HG03066 (cell line): ENCODE results near the gene SLC25A47.
"Not testable (repeated sequence)": the region's sequence is repeated elsewhere in the genome, so short reads cannot be mapped to it uniquely, and the experiment has no call there.

Source experiments
- ATAC-seq: cut with Tn5 transposase; IDR thresholded peaks from one replicate; pipeline ENCODE4 v1.9.1; 2021; ENCODE audit warnings: low read depth; ENCODE audit not compliant: unreplicated experiment

Gene SLC25A47, protein sequence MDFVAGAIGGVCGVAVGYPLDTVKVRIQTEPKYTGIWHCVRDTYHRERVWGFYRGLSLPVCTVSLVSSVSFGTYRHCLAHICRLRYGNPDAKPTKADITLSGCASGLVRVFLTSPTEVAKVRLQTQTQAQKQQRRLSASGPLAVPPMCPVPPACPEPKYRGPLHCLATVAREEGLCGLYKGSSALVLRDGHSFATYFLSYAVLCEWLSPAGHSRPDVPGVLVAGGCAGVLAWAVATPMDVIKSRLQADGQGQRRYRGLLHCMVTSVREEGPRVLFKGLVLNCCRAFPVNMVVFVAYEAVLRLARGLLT

DNA sequence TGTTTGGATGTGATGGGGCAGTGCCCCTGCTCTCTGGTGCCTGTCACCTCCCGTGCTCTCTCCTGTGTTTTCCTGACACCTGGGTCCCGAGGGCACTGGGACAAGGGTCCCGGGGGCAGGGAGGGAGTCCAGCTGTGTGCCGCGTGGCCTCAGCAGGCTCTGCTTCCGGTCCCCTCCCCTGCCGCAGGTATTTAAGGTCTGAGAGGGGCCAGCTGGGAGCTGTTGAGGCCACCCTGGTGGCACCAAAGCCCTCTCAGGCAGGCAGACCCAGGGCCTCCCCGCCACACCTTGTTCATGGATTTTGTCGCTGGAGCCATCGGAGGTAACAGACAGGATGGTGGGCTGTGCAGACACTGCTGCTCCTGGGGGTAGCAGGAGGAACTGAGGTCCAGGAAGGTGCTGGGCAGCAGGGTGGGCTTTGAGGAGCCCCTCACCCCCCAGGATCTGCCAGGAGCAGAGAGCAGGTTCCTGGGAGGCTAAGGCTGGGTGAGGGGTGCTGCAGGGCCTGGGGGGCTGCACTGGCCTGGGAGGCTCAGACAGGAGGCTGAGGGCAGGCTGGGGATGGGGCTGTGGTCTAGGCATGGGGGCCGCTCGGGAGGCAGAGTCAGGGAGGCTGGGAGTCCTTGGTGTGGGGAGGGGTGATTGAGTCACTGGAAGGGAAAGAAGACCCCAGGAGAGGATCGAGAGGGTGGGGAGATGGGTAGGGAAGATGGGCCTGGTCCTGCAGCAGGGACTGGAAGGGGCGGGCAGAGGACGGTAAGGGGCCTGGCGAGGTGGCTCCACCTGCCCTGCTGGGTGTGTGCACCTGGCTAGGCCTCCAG lies at the start of gene SLC25A47:
Gene SLC25A47, plus strand, starts transcription at position 219 of the 821 bp plus-strand sequence. Its CDS starts 76 bp downstream, at position 295.
- ATAC-seq: no peak

DNA sequence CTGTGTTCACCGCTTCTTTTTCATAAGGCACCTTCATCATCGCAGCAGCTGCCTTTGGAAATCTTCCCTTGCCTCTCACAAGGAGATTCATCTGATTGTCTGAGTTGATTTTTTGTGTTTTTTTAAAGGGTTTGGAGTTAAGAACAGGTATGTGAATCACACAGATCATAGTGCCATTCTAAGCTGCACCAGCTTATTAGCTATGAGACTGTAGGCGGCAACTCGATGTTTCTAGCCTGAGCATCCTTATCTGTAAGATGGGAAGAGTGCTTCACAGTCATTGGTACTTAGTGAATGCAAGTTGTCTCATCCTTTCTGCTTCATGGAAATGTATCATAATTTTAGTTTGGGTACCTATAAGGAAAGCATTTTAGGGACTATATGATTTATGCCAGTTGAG lies 48.9 kb upstream of the SLC25A47 start:
- no peak for ATAC-seq

DNA sequence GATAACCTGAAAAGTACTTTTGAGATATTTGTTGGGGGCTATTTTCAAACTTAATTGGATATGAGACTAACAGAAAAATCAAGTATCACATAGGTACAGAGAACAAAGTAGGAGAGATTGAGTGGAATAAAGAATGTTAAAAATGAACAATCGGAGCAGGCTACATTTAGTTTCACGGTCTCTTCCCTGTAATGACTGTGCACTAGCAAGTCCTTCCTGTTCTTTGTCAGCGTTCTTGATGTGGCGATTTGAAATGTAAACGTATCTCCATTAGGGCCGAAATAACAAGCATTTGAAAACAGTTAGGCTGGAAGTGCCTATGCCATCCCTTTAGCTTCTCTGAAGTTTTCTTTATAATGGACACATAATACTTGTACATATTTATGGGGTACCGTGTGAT lies 47.9 kb upstream of the SLC25A47 start:
- no peak for ATAC-seq

DNA sequence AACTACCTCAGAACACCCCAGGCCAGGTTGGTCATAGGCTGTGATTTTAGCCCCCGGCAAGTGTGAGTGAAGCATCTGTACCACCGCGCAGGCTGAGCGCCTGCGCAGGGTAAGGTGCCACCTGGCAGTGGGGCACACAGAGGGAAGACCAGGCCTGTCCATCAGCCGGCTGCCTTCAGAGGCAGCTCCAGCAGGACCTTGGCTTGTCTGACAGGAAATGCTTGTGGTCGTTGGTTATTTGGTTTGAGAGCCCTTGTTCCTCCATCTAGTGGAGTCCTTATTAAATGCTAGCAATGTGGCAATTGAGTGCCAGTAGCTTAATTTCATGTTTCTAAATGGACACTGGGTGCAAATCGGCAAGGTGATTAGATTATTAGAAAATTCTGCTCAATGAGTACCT lies 44.4 kb upstream of the SLC25A47 start:
- no peak for ATAC-seq

DNA sequence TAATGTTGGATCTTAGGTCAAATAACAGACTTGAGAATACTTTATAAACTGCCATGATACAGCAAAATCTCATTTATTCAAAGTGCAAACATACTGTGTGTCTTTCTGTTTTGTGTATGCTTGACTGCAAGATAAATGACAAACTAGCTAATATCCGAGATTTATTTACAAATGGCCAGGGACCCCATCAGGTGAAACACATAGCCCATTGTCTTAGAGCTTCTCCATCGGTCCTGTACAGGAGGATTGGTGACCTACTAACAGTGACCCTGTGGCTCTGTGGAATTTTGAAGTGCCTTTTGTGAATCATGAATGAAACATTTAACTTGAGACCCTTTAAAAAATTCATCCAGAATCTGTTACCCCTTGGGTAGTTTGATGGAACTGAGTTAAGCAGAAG lies 44.0 kb upstream of the SLC25A47 start:
- ATAC-seq: no peak

DNA sequence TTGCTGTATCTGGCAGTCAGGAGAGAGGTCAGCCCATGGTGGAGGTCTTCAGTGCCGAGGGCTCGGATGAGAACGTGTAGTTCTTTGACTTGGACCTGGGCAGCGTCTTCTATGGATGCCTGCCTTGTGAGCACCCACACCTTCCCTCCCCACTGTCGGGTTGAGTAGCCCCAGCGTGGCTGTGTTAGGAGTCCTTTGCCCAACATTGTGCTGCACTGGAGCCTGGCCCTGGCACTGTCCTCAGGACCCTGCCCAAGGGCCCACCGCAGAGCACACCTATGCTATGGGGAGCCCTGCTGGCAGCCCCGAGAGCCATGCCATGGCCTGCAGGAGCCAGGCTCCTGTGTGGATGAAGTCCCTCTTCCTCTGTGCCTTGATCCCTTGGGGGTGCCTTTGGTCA lies 43.6 kb upstream of the SLC25A47 start:
- no peak for ATAC-seq

DNA sequence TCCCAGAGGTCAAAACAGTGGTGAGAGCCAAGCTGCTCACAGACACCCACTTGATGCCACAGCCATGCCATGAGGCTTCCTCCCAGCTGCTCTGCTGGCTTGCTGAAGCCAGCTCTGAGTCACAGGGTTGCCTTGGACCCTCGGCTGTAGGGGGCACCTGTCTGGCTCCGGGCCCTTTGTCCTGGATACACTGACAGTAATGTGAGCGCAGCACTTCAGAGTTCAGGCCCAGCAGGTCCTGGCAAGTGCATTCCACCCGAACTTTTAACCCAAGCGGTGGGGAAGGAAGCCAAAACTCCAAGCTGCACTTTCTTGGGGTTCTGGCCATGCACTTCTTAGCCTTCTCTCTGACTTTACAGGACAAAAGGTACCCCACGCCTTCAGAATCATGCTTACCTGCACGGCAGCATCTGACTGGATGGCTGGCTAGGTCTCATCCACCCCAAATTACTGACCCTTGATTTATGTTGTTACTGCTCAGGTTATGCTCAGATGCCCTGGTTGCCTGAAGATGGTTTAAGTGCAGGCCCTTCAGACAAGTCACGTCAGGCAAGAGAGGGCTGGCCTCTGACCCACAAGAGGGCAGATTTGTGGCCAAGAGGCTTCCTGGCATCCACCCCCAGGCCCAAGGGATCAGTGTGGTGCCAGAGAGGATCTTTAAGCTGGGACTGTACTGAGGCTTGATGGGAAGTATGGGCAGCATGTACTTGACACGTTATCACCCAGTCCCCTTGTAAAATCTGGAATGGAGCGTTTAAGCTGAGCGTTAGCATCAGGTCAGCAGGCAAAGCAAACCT lies 41.7 kb upstream of the SLC25A47 start:
- ATAC-seq: no peak

DNA sequence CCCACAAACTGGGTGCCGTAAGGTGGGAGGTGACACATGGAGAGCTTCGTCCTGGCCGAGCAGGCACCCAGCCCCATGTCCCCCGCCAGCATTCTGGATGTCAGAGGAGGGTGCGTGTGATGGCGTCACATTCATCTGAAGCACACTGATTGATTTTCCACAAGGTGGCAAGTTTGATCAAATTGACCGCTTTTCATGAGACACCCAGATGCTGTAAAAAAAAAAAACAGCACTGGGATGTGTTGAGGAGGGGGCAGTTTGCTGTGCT lies 41.1 kb upstream of the SLC25A47 start:
- ATAC-seq: no peak

DNA sequence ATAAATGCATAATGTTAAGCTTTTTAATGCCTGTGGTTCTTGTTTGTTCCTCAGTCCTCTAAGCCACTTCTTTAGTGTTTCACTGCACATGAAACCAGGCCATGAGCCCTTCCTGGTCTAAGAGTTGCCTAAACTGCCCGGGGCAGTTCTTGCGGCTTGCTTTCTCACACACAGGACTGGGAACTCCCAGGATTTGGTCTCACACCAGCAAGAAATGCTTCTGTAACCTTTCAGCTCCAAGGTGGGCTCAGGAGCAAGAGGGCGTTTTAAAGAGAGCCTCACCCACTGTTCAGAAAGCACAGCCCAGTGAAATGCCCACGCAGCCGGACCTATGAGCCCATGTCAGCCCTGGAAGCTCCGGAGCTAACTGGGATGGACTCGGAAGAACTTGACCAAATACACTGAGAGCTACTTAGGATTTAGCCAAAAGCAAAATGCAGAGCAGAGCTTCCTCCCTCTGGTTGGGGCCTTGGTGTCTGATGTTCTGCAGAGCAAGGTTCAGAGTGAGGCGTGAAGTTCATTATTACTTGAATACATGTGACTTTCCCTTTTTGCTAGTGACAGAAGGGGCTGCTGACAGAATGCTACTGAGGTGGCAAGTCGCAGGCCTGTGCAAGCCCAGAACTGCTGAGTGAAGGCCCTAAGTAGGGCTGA lies 40.2 kb upstream of the SLC25A47 start:
- no peak for ATAC-seq

DNA sequence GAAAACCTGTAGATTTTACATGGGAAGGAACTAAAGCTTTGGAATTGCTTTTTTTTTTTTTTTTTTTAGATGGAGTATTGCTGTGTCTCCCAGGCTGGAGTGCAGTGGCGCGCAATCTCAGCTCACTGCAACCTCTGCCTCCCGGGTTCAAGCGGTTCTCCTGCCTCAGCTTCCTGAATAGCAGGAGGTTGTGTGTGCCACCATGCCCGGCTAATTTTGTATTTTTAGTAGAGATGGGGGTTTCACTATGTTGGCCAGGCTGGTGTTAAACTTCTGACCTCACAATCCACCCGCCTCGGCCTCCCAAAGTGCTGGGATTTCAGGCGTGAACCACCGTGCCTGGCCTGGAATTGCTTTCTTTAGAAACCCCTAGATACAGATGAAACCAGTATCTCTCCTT lies 39.7 kb upstream of the SLC25A47 start:
- not testable (repeated sequence) for ATAC-seq

DNA sequence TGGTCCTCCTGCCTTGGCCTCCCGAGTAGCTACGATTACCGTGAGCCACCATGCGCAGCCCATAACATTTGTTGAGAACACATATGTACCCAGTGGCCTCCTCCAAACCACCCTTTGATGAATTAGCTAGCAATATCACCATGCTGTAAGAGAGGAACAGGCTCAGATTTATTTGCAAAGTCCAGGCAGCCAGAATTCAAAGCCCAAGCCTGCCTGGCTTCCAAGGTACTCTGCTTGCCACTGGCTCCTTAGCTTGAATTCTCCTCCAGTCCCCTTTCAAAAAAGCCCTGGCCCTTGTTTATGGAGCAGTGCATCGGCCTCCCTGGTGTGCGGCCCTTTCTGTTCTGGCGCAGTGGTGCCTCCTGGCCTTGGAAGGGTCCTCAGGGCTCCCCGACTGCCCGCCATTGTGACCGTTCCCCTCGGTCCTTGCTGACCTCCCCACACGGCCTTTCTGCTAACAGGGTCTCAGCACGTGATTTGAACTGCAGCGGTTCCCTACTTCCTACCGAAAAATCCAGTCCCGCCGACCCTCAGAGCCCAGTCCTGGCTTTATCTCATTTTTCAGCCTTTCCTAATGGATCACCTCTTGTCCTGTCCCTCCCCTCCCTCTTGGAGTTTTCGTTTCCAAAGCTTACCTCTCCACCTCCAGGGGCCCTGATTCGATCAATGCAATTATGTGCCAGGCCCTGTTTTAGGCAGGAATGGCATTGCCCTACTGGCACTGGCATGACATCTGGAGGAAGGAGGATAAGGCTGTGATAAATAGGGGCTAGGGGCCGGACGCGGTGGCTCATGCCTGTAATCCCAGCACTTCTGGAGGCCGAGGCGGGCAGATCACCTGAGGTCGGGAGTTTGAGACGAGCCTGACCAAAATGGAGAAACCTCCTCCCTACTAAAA lies 38.9 kb upstream of the SLC25A47 start:
- no peak for ATAC-seq

DNA sequence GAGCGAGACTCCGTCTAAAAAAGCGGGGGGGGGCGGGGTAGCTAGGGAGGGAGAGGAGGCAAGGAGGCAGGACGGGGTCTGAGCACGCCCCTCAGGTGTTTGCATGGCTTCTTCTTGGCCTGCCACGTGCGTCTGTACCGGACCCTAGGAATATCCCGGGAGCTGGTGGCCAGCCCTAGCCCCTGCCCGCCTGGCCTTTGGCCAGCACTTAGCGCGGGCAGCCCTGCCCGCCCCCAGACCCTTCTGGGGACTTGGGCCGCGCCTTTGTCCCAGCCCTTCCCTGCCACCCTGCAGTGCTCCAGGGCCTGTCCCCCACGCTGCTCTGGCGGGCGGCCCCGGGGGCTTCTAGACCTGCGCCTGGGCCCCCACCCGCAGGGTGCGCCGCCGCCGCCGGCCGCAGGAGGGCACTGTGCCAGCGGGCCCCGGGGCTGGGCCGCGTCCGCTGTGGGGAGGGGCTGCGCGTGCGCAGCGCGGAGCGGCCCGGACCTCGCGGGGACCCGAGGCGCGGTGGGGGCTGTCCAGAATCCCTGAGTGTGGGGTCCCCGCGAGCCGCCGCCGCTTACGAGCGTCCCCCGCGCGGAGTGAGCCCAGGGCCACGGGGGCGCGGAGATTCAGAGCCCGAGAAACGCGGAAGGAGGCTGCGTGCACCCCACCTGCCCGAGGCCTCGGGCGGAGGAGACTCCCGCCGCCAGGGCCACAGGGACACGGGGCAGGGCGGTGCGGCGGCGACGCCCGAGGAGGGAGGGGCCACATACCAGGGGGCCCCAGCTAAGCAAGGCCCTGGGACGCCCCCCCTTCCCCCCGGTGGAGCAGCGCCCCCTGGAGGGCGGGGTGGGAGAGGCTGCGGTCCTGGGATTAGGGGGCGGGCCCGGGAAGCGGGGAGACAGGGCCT lies 37.9 kb upstream of the SLC25A47 start:
- peak; percentile 77 for ATAC-seq

DNA sequence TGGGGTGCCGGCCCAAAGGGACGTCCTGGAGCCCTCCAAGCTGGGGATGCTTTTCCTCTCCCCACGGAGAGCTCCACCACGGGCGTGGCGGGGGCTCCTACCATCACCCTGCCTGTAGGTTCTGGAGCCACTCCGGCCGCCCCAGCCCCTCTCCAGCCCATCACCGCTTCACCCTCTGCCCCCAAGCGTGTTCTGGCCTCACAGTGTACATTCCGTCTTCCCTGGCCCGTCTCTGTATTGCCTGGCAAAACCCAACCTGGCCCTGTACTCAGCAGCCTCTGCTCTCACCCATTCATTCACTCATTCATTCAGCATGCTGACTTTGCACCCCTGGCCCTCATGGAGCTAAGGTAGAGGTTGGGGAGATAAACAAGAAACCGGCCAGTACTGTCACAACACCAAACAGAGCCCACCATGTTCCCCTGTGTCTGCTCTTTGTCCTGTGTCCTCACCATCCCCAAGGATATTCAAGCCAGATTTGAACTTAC lies 37.2 kb upstream of the SLC25A47 start:
- no peak for ATAC-seq

DNA sequence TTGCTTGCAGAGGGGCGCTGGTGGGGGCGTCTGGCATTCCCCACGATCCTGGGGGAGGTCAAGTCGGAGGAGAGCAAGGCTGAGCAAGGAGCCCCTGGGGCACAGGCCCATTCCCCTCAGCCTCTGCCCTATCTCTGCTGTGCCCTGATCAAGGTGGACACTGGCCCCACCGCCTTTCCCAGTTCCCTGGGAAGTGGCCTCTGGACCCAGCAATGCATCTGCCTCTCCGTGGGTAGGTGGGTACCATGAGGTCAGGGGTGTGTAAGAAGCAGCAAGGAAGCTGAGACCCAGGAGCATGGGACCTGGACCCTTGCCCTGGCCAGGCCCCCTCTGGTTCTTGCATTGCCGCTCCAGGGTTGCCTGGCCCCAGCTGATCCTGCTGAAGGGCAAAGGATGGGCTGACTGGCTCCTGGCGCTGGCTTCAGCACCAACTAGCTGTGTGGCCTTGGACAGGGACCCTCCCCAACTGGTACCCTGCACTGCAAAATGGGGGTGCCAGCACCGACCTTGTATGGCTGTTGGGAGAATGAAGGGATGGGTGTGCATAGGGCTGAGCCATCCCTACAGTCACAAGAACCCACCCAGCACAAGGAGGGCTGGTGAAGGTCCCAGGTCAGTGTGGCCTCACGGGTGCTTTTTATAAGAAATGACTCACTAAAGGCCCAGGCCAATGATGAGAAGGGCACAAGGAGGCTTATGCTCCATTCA lies 36.5 kb upstream of the SLC25A47 start:
- ATAC-seq: no peak

DNA sequence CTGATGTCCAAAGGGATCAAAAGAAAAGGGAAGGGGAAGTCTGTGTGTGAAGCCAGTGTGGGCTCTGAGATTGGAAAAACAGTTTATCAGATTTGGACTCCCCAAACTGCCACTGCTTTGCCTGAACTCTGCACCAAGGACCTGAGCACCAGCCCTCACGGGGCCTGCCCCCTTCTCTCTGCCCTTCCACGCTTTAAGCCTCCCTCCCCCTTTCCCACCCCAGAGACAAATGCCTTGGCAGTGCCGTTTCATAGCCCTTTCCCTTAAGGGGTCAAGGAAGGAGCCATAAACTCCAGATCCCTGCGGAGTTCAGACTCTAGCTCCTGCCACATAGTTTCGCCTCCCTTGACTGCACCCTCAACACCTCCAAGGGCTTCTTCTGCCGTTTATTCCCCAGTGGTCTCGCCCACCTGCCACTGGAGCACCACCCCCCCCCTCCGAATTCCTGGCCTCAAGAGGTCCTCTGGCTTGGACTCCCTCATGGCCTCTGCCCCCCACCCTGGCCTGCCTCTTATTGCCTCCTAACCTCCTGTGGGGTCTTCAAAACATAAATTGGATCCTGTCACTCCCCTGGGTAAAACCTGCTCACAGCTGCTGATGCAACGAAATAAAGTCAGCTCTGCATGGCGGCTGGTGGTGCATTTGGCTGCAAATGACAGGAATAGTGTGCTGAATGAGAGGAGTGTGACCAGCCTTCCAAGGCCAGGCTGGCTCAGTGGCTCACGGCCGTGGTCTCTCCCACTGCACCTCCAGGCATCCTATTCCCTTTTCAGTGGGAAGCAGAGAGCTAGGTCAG lies 35.7 kb upstream of the SLC25A47 start:
- no peak for ATAC-seq

DNA sequence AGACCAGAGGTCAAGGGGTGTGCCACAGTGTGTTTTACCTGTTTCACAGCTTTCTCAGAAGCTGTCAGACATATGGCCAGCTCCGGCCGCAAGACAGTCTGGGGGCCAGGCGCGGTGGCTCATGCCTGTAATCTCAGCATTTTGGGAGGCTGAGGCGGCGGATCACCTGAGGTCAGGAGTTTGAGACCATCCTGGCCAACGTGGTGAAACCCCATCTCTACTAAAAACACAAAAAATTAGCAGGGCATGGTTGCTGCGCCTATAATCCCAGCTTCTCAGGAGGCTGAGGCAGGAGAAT lies 35.2 kb upstream of the SLC25A47 start:
- not testable (repeated sequence) for ATAC-seq

DNA sequence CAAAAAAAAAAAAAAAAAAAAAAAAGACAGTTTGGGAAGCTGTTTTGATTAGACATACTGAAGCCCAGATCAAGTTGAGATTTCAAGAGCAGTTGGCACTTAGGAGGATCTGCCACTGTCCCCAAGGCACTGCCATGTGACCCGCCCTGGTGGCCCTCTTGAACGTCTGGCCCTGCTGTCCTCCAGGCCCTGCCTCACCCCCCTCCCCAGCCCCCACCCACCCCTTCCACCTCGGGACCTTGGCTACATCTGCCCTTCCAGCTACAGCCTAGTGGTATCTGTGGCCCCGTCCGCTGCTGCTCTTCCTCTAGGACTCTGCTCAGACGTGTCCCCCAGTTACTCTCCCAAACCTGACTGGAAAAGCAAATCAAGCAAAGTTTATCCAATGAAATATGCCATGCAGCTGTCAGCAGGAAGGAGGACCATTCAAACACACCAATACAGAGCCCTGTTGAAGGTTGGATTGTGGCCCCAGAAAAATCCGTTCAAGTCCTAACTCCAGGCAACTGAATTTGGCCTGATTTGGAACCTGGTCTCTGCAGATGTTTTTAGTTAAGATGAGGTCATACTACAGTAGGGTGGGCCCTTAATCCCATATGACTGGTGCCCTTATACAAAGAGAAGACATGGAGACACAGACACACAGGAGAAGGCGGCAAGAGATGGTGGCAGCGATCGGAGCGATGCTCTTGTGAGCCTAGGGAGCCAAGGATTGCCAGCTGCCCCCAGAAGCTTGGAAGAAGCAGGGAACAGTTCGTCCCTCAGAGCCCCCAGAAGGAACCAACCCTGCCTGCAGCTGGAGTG lies 34.6 kb upstream of the SLC25A47 start:
- ATAC-seq: no peak
